Measurements from ENCODE around the gene SLC15A4. TPM values are rescaled to one million over a fixed set of nuclear protein-coding genes. Genes with fewer than 3 reads are reported as not detected.

SLC15A4 gene
- total and polyA plus RNA-seq, 2 donors (not counting 3 experiments of a cell fraction or from before 2014, with no cell fraction given): 19.6 to 24.5 TPM

DNA sequence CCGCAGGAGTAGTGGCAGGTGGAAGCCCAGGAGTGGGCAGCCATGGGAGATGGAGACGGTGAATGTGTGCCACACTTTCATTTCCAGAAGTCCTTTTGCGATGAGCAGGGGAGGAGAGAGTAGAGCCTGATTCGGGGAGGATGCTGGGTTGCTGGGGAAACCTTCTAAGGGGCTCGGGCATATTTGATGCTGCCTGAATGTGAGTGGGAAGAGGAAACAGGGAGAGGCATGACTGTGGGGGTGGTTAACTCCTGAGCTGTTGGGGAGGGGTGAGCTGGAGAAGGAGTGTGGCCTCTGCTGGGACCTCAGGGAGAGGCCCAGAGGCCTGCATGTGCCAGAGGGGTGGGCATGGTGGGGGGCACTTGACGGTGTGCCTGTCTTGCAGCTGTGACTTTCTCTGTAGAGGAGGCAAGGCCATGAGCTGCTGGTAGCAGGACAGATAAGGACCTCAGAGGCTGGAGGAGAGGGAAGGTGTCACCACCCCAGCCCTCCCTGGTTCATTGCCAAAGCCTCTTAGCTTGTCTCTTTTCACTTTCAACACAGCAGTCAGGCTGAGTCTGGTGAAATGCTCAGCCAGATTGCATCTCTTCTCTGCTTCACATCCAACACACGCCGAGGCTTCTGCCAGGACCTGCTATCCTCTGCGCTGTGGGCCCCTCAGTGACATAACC is 40.9 kb upstream of the SLC15A4 start:
- H3K9me3 ChIP-seq (replicated peaks; ENCODE audit: control insufficient read depth, insufficient read depth, low read length): no peaks in the 10 kb centered on the region
- H3K4me2 ChIP-seq (ENCODE audit: insufficient read depth, low read length): no peak overlapping the region
- intact Hi-C loops (cut with micrococcal nuclease): no loop called here
- H3K79me2 ChIP-seq (ENCODE audit: control insufficient read depth, insufficient read depth, low read length): no peaks in the 10 kb centered on the region
- no peak overlapping the region for H3K9ac ChIP-seq (replicated peaks; ENCODE audit: extremely low read depth, insufficient read depth, low read length)
- DNase-seq (ENCODE audit: low read depth, low spot score) (no peak), FAIRE-seq (no peak)
- no peaks in the 10 kb centered on the region for H3K36me3 ChIP-seq (ENCODE audit: control insufficient read depth in 2 of 2, extremely low read depth in 1 of 2, insufficient read depth in 2 of 2, low read length in 2 of 2)
- no peak overlapping the region for H3K4me3 ChIP-seq (replicated peaks in 1 of 3; ENCODE audit: insufficient read depth in 1 of 3, low read depth in 1 of 3, low read length in 3 of 3)
- no peaks in the 10 kb centered on the region for H3K27me3 ChIP-seq (ENCODE audit: control insufficient read depth in 2 of 2, insufficient read depth in 2 of 2, low read length in 2 of 2)
- H4K20me1 ChIP-seq (replicated peaks; ENCODE audit: control insufficient read depth, extremely low read depth, insufficient read depth, low read length): no peaks in the 10 kb centered on the region
- H3K27ac ChIP-seq (ENCODE audit: insufficient read depth, low read depth, low read length): no peak overlapping the region
- no peaks in the 10 kb centered on the region for H3K4me1 ChIP-seq (ENCODE audit: control insufficient read depth, extremely low read depth, insufficient read depth, low read length)
- H3K9me1 ChIP-seq (replicated peaks; ENCODE audit: control insufficient read depth, extremely low read depth, insufficient read depth, low read length): no peaks in the 10 kb centered on the region
- CTCF ChIA-PET: interaction anchor here (1.1 kb wide), 1 partner anchor 66 kb away, joined by 3 read pairs; no protein-coding TSS in a partner anchor
- POLR2A ChIA-PET: no interaction called here
- dilution Hi-C loops (cut with MboI; ENCODE audit: extremely low pct_ligation_motif_present, low sequenced_read_pairs): no loop called here
- no peak overlapping the region for H2AFZ ChIP-seq (ENCODE audit: low read depth, low read length)
- TF ChIP-seq MYC (IDR thresholded peaks at IDR 0.05; ENCODE audit: low read depth, low read length) (no peak), EZH2 (IDR thresholded peaks at IDR 0.05; ENCODE audit: borderline replicate concordance, low read depth, low read length, severe bottlenecking) (no peak), GATA2 (IDR thresholded peaks at IDR 0.05; ENCODE audit: insufficient read depth, insufficient read length, low read depth, low read length) (no peak), POLR2AphosphoS5 (IDR thresholded peaks at IDR 0.05; ENCODE audit: insufficient read depth, low read depth, low read length) (no peak), FOS (IDR thresholded peaks at IDR 0.05; ENCODE audit: borderline replicate concordance, insufficient read depth, low read length) (no peak), POLR2A (IDR thresholded peaks at IDR 0.05; ENCODE audit: low read depth, low read length) (no peak), JUN (IDR thresholded peaks at IDR 0.05; ENCODE audit: borderline replicate concordance, insufficient read depth, insufficient read length, low read depth) (no peak)
- TF ChIP-seq, protein P1, sequence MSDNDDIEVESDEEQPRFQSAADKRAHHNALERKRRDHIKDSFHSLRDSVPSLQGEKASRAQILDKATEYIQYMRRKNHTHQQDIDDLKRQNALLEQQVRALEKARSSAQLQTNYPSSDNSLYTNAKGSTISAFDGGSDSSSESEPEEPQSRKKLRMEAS (IDR thresholded peaks at IDR 0.05; ENCODE audit: insufficient read depth, insufficient read length): no peak
- TF ChIP-seq, protein P2, sequence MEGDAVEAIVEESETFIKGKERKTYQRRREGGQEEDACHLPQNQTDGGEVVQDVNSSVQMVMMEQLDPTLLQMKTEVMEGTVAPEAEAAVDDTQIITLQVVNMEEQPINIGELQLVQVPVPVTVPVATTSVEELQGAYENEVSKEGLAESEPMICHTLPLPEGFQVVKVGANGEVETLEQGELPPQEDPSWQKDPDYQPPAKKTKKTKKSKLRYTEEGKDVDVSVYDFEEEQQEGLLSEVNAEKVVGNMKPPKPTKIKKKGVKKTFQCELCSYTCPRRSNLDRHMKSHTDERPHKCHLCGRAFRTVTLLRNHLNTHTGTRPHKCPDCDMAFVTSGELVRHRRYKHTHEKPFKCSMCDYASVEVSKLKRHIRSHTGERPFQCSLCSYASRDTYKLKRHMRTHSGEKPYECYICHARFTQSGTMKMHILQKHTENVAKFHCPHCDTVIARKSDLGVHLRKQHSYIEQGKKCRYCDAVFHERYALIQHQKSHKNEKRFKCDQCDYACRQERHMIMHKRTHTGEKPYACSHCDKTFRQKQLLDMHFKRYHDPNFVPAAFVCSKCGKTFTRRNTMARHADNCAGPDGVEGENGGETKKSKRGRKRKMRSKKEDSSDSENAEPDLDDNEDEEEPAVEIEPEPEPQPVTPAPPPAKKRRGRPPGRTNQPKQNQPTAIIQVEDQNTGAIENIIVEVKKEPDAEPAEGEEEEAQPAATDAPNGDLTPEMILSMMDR (IDR thresholded peaks at IDR 0.05; ENCODE audit: extremely low read depth in 1 of 2, insufficient read depth in 1 of 2, low read depth in 1 of 2, low read length in 2 of 2): no peak
- no TSS peak for BruUV-seq (replicated peaks)

Data from endothelial cell of umbilical vein (primary cell).